Hypothalamus (tissue), 51 donors: Measurements from ENCODE around the gene PKNOX2.
A peak's percentile ranks its signal among the peaks of the same experiment; 100 is the strongest.

Experiments used
- DNase-seq, 51 donors: peaks; one replicate each; lab custom pipeline; 2025; lab: John Stamatoyannopoulos, UW

PKNOX2 gene

DNA sequence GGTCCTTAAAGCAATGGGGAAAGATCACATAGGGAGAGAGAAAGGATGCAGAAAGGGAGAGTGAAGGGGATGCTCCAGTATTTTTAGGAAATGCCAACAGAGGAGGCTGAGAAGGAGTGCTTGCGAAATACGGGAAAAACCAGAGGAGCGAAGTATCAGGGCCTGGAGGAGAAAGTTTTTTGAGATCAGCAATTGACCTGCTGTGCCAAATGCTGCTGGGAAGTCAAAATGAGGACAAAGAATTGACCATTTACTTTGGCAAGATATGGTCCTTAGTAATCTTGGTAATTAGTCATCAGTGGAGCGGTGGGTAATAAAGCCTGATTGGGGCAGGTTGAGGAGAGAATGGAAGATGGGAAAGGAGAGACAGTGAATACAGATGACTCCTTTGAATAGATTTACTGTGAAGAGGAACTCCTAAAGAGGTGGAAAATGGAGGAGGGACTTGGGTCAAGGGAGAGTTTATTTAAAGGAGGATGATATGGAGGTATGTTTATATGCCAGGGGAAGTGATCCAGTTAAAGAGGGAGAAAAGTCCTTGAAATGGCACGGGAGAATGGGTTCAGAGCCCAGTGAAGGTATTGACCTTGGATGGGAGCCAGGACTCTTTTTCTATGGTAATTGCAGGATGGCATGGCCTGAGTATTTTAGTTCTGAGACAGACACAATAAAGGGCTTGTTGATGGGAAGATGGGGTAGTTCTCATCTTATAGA lies 111.5 kb downstream of the PKNOX2 start:
- DNase-seq = no peak

DNA sequence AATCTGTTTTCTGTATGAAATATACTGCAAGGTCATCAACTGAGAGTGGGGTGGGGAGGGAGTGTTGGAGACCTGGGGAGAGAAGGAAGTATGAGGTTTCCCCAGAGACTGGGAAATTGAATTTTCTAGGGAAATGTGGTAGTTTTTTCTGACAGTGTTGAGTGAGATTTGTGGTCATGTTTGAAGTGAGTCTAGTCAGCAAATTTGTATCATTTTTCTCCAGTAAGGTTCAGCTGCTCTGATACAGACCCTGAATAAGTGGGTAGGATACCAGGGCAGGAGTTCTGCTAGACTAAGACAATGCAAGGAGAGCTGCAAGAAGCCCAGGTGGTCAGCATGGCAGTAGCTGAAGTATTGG lies 112.0 kb downstream of the PKNOX2 start:
- no peak for DNase-seq

GRCh38 chr11:125279676-125280418 lies 115.3 kb downstream of the PKNOX2 start:
- peak in 1 of 51 donors; percentile 13 for DNase-seq

GRCh38 chr11:125280646-125281045 lies 116.1 kb downstream of the PKNOX2 start:
- no peak for DNase-seq

GRCh38 chr11:125281831-125282595 lies 117.5 kb downstream of the PKNOX2 start:
- DNase-seq = peak in 1 of 51 donors; percentile 50

GRCh38 chr11:125282596-125282914 lies 118.0 kb downstream of the PKNOX2 start:
- DNase-seq = no peak

DNA sequence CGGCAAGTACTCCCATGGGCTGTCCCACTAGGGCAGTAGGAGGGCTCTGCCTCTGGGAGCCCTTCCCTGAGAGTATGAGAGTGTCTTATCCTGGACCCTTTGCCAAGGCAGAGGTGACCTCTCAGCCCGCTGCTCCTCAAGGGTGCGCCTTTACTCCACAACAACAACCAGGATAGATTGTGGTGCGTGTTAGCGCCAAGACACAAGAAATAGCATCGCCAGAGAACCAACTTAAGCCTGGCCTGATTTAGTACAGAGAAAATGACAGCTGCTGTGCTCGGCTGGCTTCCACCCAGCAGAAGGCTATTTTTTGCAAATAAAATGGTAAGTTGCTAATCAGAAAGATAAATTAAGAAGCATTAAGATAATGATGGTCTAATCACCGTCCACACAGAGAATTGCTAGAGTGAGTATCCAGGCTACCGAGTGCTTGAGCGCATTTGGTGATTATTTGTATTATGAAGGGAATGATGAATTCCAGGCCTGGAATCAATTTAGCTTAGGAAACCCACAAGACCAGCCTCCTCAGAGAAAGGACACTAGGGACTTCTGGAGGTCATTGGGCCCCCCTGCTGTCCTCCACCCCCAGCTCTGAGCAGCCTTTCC lies 119.8 kb downstream of the PKNOX2 start:
- DNase-seq = no peak

DNA sequence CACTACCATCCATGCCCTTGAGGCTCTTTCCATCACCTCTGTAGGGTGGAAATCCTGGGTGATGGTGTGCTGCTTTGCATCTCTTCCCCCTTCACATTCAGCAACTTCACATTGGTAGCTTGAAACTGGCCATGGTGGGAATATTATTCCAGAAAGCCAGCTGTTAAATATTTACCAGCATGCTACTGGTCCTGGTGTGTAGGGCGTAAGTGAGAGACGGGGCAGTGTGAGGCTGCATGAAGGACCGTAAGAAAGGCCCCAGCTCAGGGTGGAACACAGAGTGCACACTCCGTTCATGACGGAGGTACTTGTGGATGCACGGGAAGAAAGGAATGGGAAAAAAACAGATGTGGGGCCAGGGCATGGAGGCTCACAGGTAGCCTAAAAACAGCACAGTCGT lies 121.3 kb downstream of the PKNOX2 start:
- no peak for DNase-seq

DNA sequence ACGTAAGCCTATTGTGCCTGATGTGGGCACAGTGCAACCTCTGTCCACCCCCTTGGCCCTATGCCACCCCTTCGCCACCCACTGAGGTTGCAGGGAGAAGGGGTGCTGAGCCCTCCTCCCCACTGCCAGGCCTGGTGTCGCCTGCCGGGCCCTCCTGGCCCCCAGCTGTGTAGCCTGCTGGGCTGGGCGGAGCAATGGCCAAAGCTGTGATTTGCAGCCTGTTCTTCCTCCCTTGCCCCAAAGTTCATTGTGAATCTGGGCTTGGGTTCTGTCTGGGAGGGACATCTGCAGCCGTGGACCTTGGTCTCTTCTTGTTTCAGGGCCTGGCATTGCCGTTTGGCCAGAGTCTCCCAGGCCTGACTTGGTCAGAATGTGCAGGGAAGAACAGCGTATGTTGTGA lies 121.9 kb downstream of the PKNOX2 start:
- no peak for DNase-seq

- no peak for DNase-seq
Observed at GRCh38 chr11:125287491-125288210, 123.1 kb downstream of the PKNOX2 start.

GRCh38 chr11:125289419-125290098 lies 125.0 kb downstream of the PKNOX2 start:
- DNase-seq = no peak

- DNase-seq = no peak
Observed at GRCh38 chr11:125290263-125290662, 125.7 kb downstream of the PKNOX2 start.

GRCh38 chr11:125292100-125292499 lies 127.5 kb downstream of the PKNOX2 start:
- DNase-seq = no peak

- no peak for DNase-seq
Observed at GRCh38 chr11:125293596-125293995, 129.0 kb downstream of the PKNOX2 start.

DNA sequence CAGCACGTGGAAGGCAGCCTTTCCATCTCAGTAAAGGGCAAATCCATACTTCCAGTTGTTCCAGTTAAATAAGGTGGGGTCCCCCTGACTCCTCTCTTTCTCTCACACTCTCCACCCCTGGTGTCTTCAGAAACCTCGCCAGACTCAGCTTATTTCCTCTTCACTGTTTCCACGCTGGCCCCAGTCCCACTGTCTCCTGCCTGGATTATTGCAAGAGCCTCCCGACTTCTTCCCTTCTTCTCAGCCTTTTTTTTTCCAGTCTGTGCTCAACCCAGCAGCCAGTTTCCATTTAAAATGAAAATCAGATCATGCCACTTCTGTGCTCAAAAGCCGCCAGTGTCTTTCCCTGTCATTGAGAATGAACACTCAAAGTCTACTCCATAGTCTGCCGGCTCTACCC lies 131.4 kb downstream of the PKNOX2 start:
- DNase-seq = no peak

DNA sequence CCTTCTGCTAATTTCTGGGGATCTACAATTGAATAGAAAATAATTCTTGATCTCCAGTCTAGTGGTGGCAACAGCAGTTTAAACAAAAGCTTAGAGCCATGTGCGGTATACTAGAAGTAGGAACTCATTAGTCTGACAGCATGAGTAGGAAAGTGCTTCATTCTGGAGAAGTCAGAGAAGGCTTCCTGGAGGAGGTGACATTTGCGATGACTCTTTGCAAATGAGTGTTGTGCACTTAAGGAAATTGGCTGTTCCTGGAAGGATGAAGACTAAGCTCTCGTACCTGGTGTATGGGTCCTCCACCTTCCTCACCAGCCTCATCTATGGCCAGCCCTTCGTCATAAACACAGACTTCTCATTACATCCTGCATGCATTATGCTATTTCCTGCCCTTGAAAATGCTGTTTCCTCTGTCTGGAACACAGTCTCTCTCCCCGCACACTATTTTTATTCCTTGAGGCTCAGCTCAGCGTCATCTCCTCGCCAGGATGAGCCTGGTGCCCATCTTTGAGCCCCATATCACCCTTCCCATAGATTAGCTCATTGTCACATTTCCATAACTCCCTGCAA lies 132.9 kb downstream of the PKNOX2 start:
- no peak for DNase-seq

- DNase-seq = no peak
Observed at GRCh38 chr11:125299061-125299615, 134.6 kb downstream of the PKNOX2 start.

GRCh38 chr11:125299821-125300220 lies 135.3 kb downstream of the PKNOX2 start:
- DNase-seq = no peak

DNA sequence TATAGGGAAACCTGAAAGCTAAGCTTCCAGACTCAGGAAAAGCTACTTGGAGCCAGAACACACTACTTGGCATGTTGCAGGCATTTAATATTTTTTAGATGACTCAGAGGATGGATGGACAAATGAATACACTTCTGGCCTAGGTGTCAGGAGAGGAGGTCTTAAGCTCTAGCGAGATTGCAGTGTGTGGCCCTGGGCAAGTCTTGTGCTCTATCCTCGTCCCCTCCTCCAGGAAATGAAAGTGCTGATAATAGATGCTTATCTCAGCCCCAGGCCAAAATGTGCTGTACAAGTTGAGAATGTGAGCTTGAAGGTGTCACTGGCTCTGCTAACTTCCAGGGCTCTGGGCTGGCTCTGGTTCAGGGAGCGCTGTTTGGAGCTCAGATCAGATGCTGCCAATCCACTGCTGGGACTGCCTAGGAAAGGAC lies 136.3 kb downstream of the PKNOX2 start:
- DNase-seq = no peak
